Measurements from ENCODE around the gene TCF7L2. TPM values are rescaled to one million over a fixed set of nuclear protein-coding genes. Genes with fewer than 3 reads are reported as not detected.

Gene TCF7L2
- total RNA-seq, 1 experiment from 2014 or later, result 16.1 TPM

DNA sequence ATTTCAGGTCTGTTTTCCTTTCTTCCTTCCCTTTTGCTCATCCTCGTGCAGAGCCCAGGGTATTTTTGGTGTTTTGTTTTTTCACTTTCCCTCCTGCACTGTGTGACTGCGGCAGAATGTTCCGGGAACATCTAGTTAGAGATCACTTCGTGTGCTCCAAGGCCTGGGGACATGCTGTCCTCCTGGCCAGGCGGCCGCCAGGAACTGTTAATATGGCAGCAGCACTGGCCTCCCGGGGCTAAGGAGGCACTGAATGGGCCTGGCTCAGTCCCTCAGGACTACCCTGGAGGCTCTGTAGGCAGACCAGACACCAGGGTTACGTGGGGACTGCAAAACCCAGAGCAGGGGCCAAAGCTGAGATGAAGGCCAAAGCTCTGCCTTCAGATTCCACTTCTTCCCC is 43.1 kb upstream of the TCF7L2 start:
- intact Hi-C loops (cut with micrococcal nuclease), result no loop called here
- Histone ChIP-seq H3K4me3 (ENCODE audit: low read length) (no peak overlapping the region), H3F3A (ENCODE audit: low read length, unreplicated experiment) (no peaks in the 10 kb centered on the region), H3K9me2 (replicated peaks; ENCODE audit: low read length) (no peaks in the 10 kb centered on the region), H2AFZ (ENCODE audit: low read length) (no peak overlapping the region), H4K20me1 (ENCODE audit: low read length) (no peaks in the 10 kb centered on the region), H3K27ac (ENCODE audit: low read length) (no peak overlapping the region), H3K4me2 (ENCODE audit: low read length) (no peak overlapping the region), H3K9me3 (ENCODE audit: low read length) (no peaks in the 10 kb centered on the region), H3K27me3 (ENCODE audit: low read length) (no peaks in the 10 kb centered on the region), H3K79me2 (ENCODE audit: low read length) (no peaks in the 10 kb centered on the region), H3K36me3 (ENCODE audit: low read depth, low read length) (no peaks in the 10 kb centered on the region), H3K9ac (ENCODE audit: low read length) (no peak overlapping the region), H3K4me1 (ENCODE audit: insufficient read depth, low read length) (no peaks in the 10 kb centered on the region; the same call in 1 of the 2 replicates)
- no peak for TF ChIP-seq EZH2phosphoT487 (IDR thresholded peaks at IDR 0.05; ENCODE audit: borderline replicate concordance, low read length)
- TF ChIP-seq, protein P1, sequence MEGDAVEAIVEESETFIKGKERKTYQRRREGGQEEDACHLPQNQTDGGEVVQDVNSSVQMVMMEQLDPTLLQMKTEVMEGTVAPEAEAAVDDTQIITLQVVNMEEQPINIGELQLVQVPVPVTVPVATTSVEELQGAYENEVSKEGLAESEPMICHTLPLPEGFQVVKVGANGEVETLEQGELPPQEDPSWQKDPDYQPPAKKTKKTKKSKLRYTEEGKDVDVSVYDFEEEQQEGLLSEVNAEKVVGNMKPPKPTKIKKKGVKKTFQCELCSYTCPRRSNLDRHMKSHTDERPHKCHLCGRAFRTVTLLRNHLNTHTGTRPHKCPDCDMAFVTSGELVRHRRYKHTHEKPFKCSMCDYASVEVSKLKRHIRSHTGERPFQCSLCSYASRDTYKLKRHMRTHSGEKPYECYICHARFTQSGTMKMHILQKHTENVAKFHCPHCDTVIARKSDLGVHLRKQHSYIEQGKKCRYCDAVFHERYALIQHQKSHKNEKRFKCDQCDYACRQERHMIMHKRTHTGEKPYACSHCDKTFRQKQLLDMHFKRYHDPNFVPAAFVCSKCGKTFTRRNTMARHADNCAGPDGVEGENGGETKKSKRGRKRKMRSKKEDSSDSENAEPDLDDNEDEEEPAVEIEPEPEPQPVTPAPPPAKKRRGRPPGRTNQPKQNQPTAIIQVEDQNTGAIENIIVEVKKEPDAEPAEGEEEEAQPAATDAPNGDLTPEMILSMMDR (conservative IDR thresholded peaks at IDR 0.05; ENCODE audit: low read depth, low read length), result no peak
- no peak for TF ChIP-seq EZH2 (IDR thresholded peaks at IDR 0.05; ENCODE audit: low read length, unreplicated experiment)
- POLR2A ChIA-PET (ENCODE audit: unreplicated experiment), result no interaction called here
- ATAC-seq (no peak), DNase-seq (no peak)
- CTCF ChIA-PET, result no interaction called here
- no TSS peak for BruUV-seq (replicated peaks)

DNA sequence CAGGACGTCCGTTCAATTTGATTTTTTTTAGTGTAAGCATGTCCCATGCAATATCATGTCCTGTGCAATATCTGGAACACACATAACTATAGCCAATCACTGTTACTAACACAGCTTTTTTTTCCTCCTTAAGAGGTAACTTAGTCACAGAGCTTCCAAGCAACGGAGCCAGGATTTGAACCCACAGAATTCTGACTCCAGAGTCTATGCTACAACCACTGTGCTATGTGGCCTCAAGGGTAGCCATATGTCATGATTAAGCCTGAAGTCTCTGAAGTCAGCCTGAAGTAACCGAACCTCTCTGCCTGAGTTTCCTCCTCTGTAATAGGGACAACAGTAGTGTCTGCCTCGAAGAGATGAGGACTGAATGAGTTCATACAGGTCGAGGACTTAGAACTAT is 42.2 kb upstream of the TCF7L2 start:
- no peak for ATAC-seq
- peaks cover 8% of the 10 kb centered on the region for H3K4me1 ChIP-seq (ENCODE audit: insufficient read depth, low read length)
- no peaks in the 10 kb centered on the region for H3K9me3 ChIP-seq (ENCODE audit: low read length)
- no peaks in the 10 kb centered on the region for H3K27me3 ChIP-seq (ENCODE audit: low read length)
- POLR2A ChIA-PET (ENCODE audit: unreplicated experiment), result no interaction called here
- H3K36me3 ChIP-seq (ENCODE audit: low read depth, low read length), result no peaks in the 10 kb centered on the region
- H2AFZ ChIP-seq (ENCODE audit: low read length), result no peak overlapping the region
- H3K79me2 ChIP-seq (ENCODE audit: low read length), result no peaks in the 10 kb centered on the region
- no peak overlapping the region for H3K4me3 ChIP-seq (ENCODE audit: low read length)
- TF ChIP-seq, protein P1 (conservative IDR thresholded peaks at IDR 0.05; ENCODE audit: low read depth, low read length), result no peak
- TF ChIP-seq EZH2 (IDR thresholded peaks at IDR 0.05; ENCODE audit: low read length, unreplicated experiment) (no peak), EZH2phosphoT487 (IDR thresholded peaks at IDR 0.05; ENCODE audit: borderline replicate concordance, low read length) (no peak)
- no peak overlapping the region for H3K27ac ChIP-seq (ENCODE audit: low read length)
- no peaks in the 10 kb centered on the region for H3K9me2 ChIP-seq (replicated peaks; ENCODE audit: low read length)
- no peak for DNase-seq
- no peaks in the 10 kb centered on the region for H4K20me1 ChIP-seq (ENCODE audit: low read length)
- CTCF ChIA-PET, result no interaction called here
- intact Hi-C loops (cut with micrococcal nuclease), result no loop called here
- no peak overlapping the region for H3K4me2 ChIP-seq (ENCODE audit: low read length)
- no TSS peak for BruUV-seq (replicated peaks)
- no peaks in the 10 kb centered on the region for H3F3A ChIP-seq (ENCODE audit: low read length, unreplicated experiment)
- H3K9ac ChIP-seq (ENCODE audit: low read length), result no peak overlapping the region

DNA sequence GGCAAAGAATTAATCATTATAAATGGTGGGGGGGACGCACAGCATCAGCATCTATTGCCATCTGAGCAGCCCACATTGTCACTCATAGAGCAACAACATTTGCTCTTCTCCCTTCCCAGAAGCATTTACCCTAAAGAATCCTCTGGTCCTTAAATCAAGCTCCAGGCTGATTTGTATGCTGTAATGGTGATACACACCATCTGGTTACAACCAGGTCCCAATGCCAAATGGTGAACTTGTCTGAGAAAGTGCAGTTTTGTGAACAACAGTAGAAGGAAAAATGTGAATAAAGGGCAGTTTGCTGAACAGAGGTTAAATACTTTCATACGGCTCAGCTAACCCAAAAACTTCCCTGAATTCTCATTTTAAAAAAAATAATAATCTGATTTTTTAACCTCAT is 38.8 kb upstream of the TCF7L2 start:
- intact Hi-C loops (cut with micrococcal nuclease), result no loop called here
- no peak overlapping the region for H3K27ac ChIP-seq (ENCODE audit: low read length)
- no TSS peak for BruUV-seq (replicated peaks)
- no peak overlapping the region for H3K4me2 ChIP-seq (ENCODE audit: low read length)
- no peaks in the 10 kb centered on the region for H3K9me2 ChIP-seq (replicated peaks; ENCODE audit: low read length)
- TF ChIP-seq EZH2phosphoT487 (IDR thresholded peaks at IDR 0.05; ENCODE audit: borderline replicate concordance, low read length) (no peak), EZH2 (IDR thresholded peaks at IDR 0.05; ENCODE audit: low read length, unreplicated experiment) (no peak)
- TF ChIP-seq, protein P1 (conservative IDR thresholded peaks at IDR 0.05; ENCODE audit: low read depth, low read length), result no peak
- ChIA-PET CTCF (no interaction called here), POLR2A (ENCODE audit: unreplicated experiment) (no interaction called here)
- no peaks in the 10 kb centered on the region for H3K79me2 ChIP-seq (ENCODE audit: low read length)
- H3K9me3 ChIP-seq (ENCODE audit: low read length), result no peaks in the 10 kb centered on the region
- no peak overlapping the region for H3K9ac ChIP-seq (ENCODE audit: low read length)
- no peaks in the 10 kb centered on the region for H4K20me1 ChIP-seq (ENCODE audit: low read length)
- no peak for ATAC-seq
- no peaks in the 10 kb centered on the region for H3K36me3 ChIP-seq (ENCODE audit: low read depth, low read length)
- no peak for DNase-seq
- H2AFZ ChIP-seq (ENCODE audit: low read length), result no peak overlapping the region
- H3K27me3 ChIP-seq (ENCODE audit: low read length), result no peaks in the 10 kb centered on the region
- no peak overlapping the region for H3K4me3 ChIP-seq (ENCODE audit: low read length)
- H3K4me1 ChIP-seq (ENCODE audit: insufficient read depth, low read length), result peaks cover 35% of the 10 kb centered on the region
- H3F3A ChIP-seq (ENCODE audit: low read length, unreplicated experiment), result peaks cover 11% of the 10 kb centered on the region

All from PC-3 (cell line).